ENCODE results near the gene C20orf173. TPM values are rescaled to one million over a fixed set of nuclear protein-coding genes. Genes with fewer than 3 reads are reported as not detected.

Gene C20orf173, protein sequence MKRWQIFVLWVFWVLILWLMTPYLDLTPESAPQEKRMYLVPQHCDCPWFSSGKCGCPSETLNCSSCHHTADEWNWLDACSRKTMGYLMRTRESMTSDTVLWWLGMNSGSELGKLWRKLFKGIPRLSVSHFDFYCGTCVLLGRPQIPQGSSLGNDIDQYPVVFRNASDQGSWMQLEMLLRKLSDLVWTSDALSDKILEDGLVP
- not detected for total RNA-seq
- polyA plus RNA-seq: not detected
- long read RNA-seq, donor 1: 0 reads
- long read RNA-seq, donor 2: 0 reads
- long read RNA-seq, donor 3: 0 reads
- long read RNA-seq, donor 4: 0 reads
- long read RNA-seq, donor 5: 0 reads
- long read RNA-seq, donor 6: 0 reads
- long read RNA-seq, donor 7: 0 reads
- long read RNA-seq, donor 8: 0 reads
- long read RNA-seq, donor 9: 0 reads
- long read RNA-seq, donor 10: 0 reads

DNA sequence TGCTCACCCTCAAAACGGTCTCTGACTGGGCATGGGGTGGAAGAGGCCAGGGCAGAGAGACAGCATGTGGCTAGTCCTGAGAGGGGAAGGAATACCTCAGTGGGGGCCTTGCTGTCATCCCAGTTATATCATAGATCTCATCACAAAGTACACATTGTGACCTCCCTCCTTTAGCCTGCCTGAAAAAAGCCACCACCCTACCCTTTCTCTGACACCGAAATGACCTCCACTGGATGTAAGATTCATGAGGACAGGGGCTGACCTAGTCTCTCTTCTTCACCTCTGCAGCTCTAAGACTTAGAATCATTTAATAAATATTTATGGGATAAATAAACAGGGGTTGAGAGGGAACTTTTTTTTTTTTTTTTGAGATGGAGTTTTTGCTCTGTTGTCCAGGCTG lies at the start of gene C20orf173:
C20orf173 (minus strand) TSS at position 101 of the 400 bp plus-strand sequence. CDS start 279 bp downstream, outside the sequence.
- Histone ChIP-seq H3K4me3 (no peak within 1 kb of the TSS), H3K27me3 (no peaks in the 10 kb centered on the region), H3K36me3 (replicated peaks in 1 of 2) (no peaks in the 10 kb centered on the region), H3K9me3 (replicated peaks in 1 of 3) (no peaks in the 10 kb centered on the region), H3K27ac (no peak within 1 kb of the TSS), H3K4me1 (replicated peaks in 1 of 2) (no peaks in the 10 kb centered on the region)
- WGBS, 4 donors: 90 to 98% (median 96%) methylated on average over 2 of the region's 2 CpGs
- TF ChIP-seq, protein P1, sequence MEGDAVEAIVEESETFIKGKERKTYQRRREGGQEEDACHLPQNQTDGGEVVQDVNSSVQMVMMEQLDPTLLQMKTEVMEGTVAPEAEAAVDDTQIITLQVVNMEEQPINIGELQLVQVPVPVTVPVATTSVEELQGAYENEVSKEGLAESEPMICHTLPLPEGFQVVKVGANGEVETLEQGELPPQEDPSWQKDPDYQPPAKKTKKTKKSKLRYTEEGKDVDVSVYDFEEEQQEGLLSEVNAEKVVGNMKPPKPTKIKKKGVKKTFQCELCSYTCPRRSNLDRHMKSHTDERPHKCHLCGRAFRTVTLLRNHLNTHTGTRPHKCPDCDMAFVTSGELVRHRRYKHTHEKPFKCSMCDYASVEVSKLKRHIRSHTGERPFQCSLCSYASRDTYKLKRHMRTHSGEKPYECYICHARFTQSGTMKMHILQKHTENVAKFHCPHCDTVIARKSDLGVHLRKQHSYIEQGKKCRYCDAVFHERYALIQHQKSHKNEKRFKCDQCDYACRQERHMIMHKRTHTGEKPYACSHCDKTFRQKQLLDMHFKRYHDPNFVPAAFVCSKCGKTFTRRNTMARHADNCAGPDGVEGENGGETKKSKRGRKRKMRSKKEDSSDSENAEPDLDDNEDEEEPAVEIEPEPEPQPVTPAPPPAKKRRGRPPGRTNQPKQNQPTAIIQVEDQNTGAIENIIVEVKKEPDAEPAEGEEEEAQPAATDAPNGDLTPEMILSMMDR (IDR thresholded peaks at IDR 0.05): no peak
- no peak for TF ChIP-seq POLR2A (IDR thresholded peaks at IDR 0.05)
- DNase-seq: no peak
- intact Hi-C loops (cut with DNase I): no loop called here

DNA sequence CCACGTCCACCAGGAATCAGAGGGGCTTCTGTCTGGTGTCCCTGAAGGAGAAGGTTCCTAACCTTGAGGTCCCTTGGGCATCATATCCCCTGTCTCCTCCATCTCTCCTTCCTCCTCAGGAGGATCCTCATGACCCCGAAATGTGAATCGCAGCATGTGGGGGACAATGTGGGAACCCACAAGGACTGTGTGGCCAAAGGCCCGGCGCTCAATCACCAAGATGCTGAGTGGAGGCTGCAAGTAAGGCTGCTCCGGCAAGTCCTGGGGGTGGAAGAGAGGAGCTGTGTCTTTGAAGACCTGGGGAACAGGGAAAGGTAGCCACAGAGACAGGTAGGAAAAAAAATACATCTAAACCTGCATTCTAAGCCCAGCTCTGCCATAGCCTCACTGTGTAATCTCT lies 49.7 kb upstream of the C20orf173 start:
- Histone ChIP-seq H3K4me1 (replicated peaks in 1 of 2) (no peaks in the 10 kb centered on the region), H3K27me3 (no peaks in the 10 kb centered on the region), H3K9me3 (replicated peaks in 1 of 3) (no peaks in the 10 kb centered on the region), H3K4me3 (no peak overlapping the region), H3K27ac (no peak overlapping the region), H3K36me3 (replicated peaks in 1 of 2) (no peaks in the 10 kb centered on the region)
- intact Hi-C loops (cut with DNase I): no loop called here
- DNase-seq: no peak
- no peak for TF ChIP-seq POLR2A (IDR thresholded peaks at IDR 0.05)
- TF ChIP-seq, protein P1 (IDR thresholded peaks at IDR 0.05): no peak
- 94 to 98% (median 96%) methylated on average over 5 to 6 of the region's 6 CpGs for WGBS, 4 donors

DNA sequence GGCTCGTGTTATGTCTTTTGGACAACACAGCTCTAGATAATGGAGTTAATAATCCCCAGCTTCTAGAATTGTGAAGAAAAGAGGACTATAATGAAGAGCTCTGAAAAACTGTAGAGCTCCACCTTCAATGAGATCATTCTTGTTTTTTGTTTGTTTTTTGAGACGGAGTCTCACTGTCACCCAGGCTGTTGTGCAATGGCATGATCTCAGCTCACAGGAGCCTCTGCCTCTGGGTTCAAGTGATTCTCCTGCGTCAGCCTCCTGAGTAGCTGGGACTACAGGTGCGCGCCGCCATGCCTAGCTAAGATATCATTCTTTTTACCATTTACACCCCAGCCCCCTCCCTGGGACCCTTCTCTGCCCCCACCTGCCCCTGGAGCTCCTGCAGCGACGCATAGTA lies 49.0 kb upstream of the C20orf173 start:
- WGBS, 4 donors: 87 to 92% (median 88%) methylated on average over 8 of the region's 8 CpGs
- TF ChIP-seq, protein P1 (IDR thresholded peaks at IDR 0.05): no peak
- TF ChIP-seq POLR2A (IDR thresholded peaks at IDR 0.05): no peak
- no peak overlapping the region for H3K4me3 ChIP-seq
- no peaks in the 10 kb centered on the region for H3K36me3 ChIP-seq (replicated peaks in 1 of 2)
- H3K27me3 ChIP-seq: no peaks in the 10 kb centered on the region
- no peak overlapping the region for H3K27ac ChIP-seq
- intact Hi-C loops (cut with DNase I): no loop called here
- H3K9me3 ChIP-seq (replicated peaks in 1 of 3): no peaks in the 10 kb centered on the region
- no peak for DNase-seq
- H3K4me1 ChIP-seq (replicated peaks in 1 of 2): no peaks in the 10 kb centered on the region

DNA sequence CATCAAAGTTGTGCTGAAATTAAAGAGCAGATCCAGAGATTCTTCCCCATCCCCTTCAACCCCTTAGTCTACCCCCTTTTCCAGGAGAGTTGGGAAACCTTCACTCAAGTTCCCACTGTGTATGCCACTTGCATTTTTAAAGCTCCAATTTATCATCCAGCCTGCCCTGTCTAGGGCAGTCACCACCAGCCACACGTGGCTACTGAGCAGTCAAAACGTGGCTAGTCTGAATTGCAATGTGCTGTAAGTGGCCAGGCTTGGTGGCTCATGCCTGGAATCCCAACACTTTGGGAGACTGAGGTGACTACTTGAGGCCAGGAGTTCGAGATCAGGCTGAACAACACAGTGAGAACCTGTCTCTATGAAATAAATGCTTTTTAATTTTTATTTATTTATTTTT lies 47.4 kb upstream of the C20orf173 start:
- WGBS, 4 donors: 68 to 88% (median 72%) methylated on average over 3 of the region's 3 CpGs
- Histone ChIP-seq H3K36me3 (replicated peaks in 1 of 2) (no peaks in the 10 kb centered on the region), H3K4me3 (no peak overlapping the region), H3K27ac (no peak overlapping the region), H3K9me3 (replicated peaks in 1 of 3) (no peaks in the 10 kb centered on the region), H3K4me1 (replicated peaks in 1 of 2) (no peaks in the 10 kb centered on the region), H3K27me3 (no peaks in the 10 kb centered on the region)
- TF ChIP-seq, protein P1 (IDR thresholded peaks at IDR 0.05): no peak
- no peak for TF ChIP-seq POLR2A (IDR thresholded peaks at IDR 0.05)
- DNase-seq: no peak
- intact Hi-C loops (cut with DNase I): no loop called here
